Uterus (tissue), 4 donors: ENCODE measurements around the gene HOXB2. TPM values are rescaled to one million over a fixed set of nuclear protein-coding genes. Genes with fewer than 3 reads are reported as not detected.

Source experiments
- DNase-seq, 2 donors: peaks; one replicate each; pipeline ENCODE4 v3.0.0-alpha.2; 2019 to 2020
- H3K27ac ChIP-seq, 2 donors: fragments of 200-600 bp; sonication (generic); 1 replicate in 1 of 2; 2 replicates in 1 of 2; pipeline ENCODE4 v1.5.1; 2016 to 2018
- H3K27me3 ChIP-seq, 2 donors: fragments of 200-600 bp; sonication (generic); one replicate each; pipeline ENCODE4 v1.5.1; 2018 to 2019; ENCODE audit warnings: control low read depth in 1 of 2
- H3K36me3 ChIP-seq, 2 donors: fragments of 200-600 bp; sonication (generic); one replicate each; pipeline ENCODE4 v1.5.1; 2019; ENCODE audit warnings: control low read depth in 1 of 2
- H3K4me1 ChIP-seq, 2 donors: fragments of 200-600 bp; sonication (generic); one replicate each; pipeline ENCODE4 v1.5.1; 2018 to 2019; ENCODE audit warnings: control low read depth in 1 of 2
- H3K4me3 ChIP-seq, 2 donors: fragments of 200-600 bp; sonication (generic); 1 replicate in 1 of 2; 2 replicates in 1 of 2; pipeline ENCODE4 v1.5.1; 2018 to 2019; ENCODE audit warnings: mild to moderate bottlenecking in 1 of 2
- H3K9me3 ChIP-seq, 2 donors: fragments of 200-600 bp; sonication (generic); one replicate each; pipeline ENCODE4 v1.5.1; 2019; ENCODE audit warnings: control low read depth in 1 of 2
- POLR2A ChIP-seq, 2 donors: fragments of 450-650 bp; IDR thresholded peaks; one replicate each; pipeline ENCODE4 v1.6.1; 2016; ENCODE audit warnings: antibody characterized with exemption in 2 of 2, mild to moderate bottlenecking in 1 of 2, moderate library complexity in 1 of 2
- intact Hi-C: fragments of 100-400 bp; cut with DNase I; formaldehyde crosslinking; loops from one replicate; pipeline ENCODE4 v1.15.1; 2023; ENCODE audit warnings: low total_unique reads
- total RNA-seq, 4 donors: library from RNA; depleted of rRNA in 3 of 4; stranded (reverse); fragments of >200 nt in 3 of 4; gene quantifications; one replicate each; pipeline versions ENCODE4 v1.1.0 to v1.2.4, GENCODE V29; 2014 to 2023
- TF ChIP-seq, protein P1 (sequence below), 4 experiments: fragments of 200-600 bp in 2 of 4; fragments of 450-650 bp in 2 of 4; sonication (generic) in 2 of 4; IDR thresholded peaks; one replicate each; pipeline ENCODE4 v1.5.1; 2016 to 2019; ENCODE audit warnings: antibody characterized with exemption in 4 of 4, mild to moderate bottlenecking in 2 of 4, moderate library complexity in 1 of 4
- donor health status: DM: yes; HTN: yes; CAD: no.

The HOXB2 gene
- total RNA-seq, 4 donors from 2014 or later, result 4.6 to 24.4 (median 17.4) TPM

DNA sequence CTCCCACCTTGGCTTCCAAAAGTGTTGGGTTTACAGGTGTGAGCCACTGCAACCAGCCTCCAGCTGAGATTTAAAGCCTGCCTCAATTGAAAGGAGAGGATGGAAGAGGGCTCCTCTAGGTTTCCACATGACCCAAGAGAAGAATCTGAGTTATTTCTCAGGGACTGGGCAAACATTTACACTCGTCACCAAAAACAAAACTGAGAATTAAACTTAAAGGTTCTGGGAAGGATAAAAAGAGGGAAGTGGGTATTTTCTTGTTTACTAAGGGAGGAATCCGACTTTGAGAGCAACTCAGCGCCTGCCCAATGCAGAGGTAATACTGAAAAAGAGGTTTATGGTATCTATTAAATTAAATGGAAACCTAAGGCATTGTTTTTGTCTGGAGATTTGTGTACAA, 27.4 kb downstream of the HOXB2 start:
- Histone ChIP-seq H3K27me3 (no peaks in the 10 kb centered on the region), H3K4me1 (no peaks in the 10 kb centered on the region), H3K36me3 (no peaks in the 10 kb centered on the region), H3K27ac (no peak overlapping the region), H3K4me3 (no peak overlapping the region), H3K9me3 (no peaks in the 10 kb centered on the region)
- TF ChIP-seq, protein P1, sequence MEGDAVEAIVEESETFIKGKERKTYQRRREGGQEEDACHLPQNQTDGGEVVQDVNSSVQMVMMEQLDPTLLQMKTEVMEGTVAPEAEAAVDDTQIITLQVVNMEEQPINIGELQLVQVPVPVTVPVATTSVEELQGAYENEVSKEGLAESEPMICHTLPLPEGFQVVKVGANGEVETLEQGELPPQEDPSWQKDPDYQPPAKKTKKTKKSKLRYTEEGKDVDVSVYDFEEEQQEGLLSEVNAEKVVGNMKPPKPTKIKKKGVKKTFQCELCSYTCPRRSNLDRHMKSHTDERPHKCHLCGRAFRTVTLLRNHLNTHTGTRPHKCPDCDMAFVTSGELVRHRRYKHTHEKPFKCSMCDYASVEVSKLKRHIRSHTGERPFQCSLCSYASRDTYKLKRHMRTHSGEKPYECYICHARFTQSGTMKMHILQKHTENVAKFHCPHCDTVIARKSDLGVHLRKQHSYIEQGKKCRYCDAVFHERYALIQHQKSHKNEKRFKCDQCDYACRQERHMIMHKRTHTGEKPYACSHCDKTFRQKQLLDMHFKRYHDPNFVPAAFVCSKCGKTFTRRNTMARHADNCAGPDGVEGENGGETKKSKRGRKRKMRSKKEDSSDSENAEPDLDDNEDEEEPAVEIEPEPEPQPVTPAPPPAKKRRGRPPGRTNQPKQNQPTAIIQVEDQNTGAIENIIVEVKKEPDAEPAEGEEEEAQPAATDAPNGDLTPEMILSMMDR (IDR thresholded peaks at IDR 0.05), result no peak
- TF ChIP-seq POLR2A (IDR thresholded peaks at IDR 0.05), result no peak
- DNase-seq, result no peak
- intact Hi-C loops, result no loop called here

DNA sequence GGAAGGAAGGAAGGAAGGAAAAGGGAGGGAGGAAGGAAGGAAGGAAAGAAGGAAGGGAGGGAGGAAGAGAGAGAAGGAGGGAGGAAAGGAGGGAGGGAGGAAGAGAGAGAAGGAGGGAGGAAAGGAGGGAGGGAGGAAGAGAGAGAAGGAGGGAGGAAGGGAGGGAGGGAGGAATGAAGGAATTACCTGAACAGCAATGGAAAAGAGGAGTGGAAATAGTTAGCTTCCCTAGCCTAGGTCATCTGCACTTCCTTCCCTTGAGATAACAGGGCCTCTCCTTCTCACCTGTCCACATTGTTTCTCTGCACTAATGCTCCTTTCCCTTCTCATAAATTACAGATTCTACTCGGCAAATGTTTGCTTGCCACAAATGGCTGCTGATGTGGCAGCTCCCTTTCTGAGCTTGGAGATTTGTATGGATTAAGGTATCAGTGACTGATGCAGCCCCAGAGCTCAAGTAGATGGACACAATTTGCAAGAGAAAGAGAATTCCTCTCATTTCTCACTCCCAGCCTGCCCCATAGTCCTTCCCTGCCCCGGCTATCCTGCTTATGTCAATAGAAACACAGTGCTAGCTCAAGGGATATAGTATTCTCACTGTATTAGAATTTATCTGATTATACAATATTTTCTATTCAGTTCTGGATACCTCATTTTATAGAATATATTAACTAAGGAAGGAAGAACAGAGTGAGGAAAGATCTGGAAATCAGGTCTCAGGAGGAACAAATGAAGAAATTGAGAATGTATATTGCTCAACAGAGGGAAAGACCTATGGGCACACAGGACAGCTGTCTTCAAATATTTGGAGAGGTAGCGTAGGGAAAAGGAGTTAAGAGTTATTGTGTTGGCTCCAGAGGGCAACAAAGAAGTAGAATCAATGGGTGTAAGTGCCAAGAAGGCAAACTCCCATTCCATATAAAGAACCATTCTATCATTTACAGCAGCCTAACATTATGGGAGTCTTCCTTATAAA, 28.7 kb downstream of the HOXB2 start:
- no peaks in the 10 kb centered on the region for H3K27me3 ChIP-seq
- H3K9me3 ChIP-seq, result no peaks in the 10 kb centered on the region
- TF ChIP-seq, protein P1 (IDR thresholded peaks at IDR 0.05), result no peak
- TF ChIP-seq POLR2A (IDR thresholded peaks at IDR 0.05), result no peak
- no peaks in the 10 kb centered on the region for H3K36me3 ChIP-seq
- DNase-seq, result no peak
- H3K4me3 ChIP-seq, result no peak overlapping the region
- intact Hi-C loops, result no loop called here
- H3K4me1 ChIP-seq, result no peaks in the 10 kb centered on the region
- H3K27ac ChIP-seq, result no peak overlapping the region

DNA sequence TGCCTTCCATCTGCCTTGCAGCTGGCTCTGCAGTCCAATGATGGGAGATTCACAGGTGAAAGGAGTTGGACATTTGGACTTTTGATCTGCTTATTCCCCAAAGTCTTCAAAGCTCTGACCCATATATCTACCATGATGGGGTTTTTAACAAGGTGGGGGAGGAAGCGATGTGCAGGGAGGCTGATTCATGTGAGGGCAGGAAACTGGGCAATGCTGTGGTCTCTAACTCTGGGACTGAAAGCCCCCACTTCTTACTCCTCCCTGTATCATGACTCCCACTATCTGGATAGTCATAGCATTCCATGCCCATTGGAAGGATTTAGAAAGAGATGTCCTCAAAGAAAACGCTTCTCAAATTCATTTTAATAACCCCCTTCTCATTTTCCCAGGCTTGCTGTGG, 30.4 kb downstream of the HOXB2 start:
- Histone ChIP-seq H3K36me3 (no peaks in the 10 kb centered on the region), H3K27ac (no peak overlapping the region), H3K9me3 (no peaks in the 10 kb centered on the region), H3K4me3 (no peak overlapping the region), H3K27me3 (no peaks in the 10 kb centered on the region), H3K4me1 (no peaks in the 10 kb centered on the region)
- no peak for DNase-seq
- intact Hi-C loops, result no loop called here
- TF ChIP-seq POLR2A (IDR thresholded peaks at IDR 0.05), result no peak
- TF ChIP-seq, protein P1 (IDR thresholded peaks at IDR 0.05), result no peak

DNA sequence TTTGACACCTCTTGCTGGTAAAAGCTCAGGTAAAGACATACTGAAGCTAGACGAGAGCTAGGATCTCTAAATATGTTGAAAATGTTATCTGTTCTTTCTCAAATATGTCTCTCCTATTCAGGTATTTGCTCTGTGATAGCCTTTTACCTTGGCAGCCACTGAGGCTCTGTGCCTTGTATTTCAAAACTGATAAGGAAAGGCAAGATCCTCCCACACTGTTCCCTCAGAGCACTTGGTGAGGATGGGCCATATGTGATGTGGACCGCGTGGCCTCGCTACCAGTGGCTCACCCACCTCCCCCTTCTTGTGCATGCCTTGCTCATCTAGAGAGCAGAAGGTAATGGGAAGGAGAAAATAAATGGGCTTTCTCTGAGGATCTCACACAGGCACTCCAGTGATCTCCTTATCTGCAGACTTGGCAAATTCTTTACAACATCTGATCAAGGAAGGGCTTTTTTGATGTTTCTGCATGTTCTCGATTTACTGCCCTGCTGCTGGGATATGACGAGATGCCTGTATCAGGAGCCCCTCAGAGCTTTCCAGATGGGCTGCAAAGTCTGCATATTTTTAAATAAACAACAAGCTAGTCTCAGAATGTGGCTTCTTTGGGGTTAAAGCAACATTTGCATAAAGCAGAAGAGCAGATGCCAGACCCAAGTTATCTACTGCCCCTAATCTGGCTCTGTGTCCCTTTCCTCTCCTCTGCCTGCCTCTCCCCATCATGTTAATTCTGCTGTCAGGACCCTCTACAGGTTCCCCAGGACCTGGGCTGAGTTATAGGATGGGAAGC, 31.0 kb downstream of the HOXB2 start:
- H3K4me1 ChIP-seq, result no peaks in the 10 kb centered on the region
- no peak for TF ChIP-seq POLR2A (IDR thresholded peaks at IDR 0.05)
- TF ChIP-seq, protein P1 (IDR thresholded peaks at IDR 0.05), result no peak
- no peaks in the 10 kb centered on the region for H3K36me3 ChIP-seq
- no peak for DNase-seq
- H3K4me3 ChIP-seq, result no peak overlapping the region
- intact Hi-C loops, result no loop called here
- H3K27ac ChIP-seq, result no peak overlapping the region
- no peaks in the 10 kb centered on the region for H3K27me3 ChIP-seq
- H3K9me3 ChIP-seq, result no peaks in the 10 kb centered on the region

GRCh38 chr17:48513097-48513496, 31.8 kb downstream of the HOXB2 start:
- Histone ChIP-seq H3K27ac (no peak overlapping the region), H3K27me3 (no peaks in the 10 kb centered on the region), H3K9me3 (no peaks in the 10 kb centered on the region), H3K4me3 (no peak overlapping the region), H3K36me3 (no peaks in the 10 kb centered on the region), H3K4me1 (no peaks in the 10 kb centered on the region)
- intact Hi-C loops, result no loop called here
- TF ChIP-seq POLR2A (IDR thresholded peaks at IDR 0.05), result no peak
- TF ChIP-seq, protein P1 (IDR thresholded peaks at IDR 0.05), result no peak
- no peak for DNase-seq
